Astrocyte (in vitro differentiated cells and primary cell): ENCODE results near the gene POT1. TPM values are rescaled to one million over a fixed set of nuclear protein-coding genes. Genes with fewer than 3 reads are reported as not detected.
"Not testable (repeated sequence)": the region's sequence is repeated elsewhere in the genome, so short reads cannot be mapped to it uniquely, and the experiment has no call there.

Experiments
- DNase-seq: peaks from one replicate; pipeline ENCODE4 v3.0.0-alpha.2; 2010; ENCODE audit warnings: low read depth
- FAIRE-seq: peaks from 2 replicates; lab custom pipeline; 2011; peaks lifted over from hg19 to GRCh38; lab: Jason Lieb, UNC
- H2AFZ ChIP-seq: 2 replicates; pipeline ENCODE4 v1.6.0; 2012; ENCODE audit warnings: low read depth, low read length, inconsistent platforms
- H3K27ac ChIP-seq: 2 replicates; pipeline ENCODE4 v1.5.1; 2011; ENCODE audit warnings: low read depth, low read length, inconsistent platforms
- H3K27me3 ChIP-seq: 2 replicates; pipeline ENCODE4 v1.6.0; 2011; ENCODE audit warnings: low read length, inconsistent platforms; ENCODE audit not compliant: insufficient read depth
- H3K36me3 ChIP-seq: 2 replicates; pipeline ENCODE4 v1.5.1; 2011; ENCODE audit warnings: low read length, inconsistent platforms; ENCODE audit not compliant: insufficient read depth
- H3K4me1 ChIP-seq: 2 replicates; pipeline ENCODE4 v1.5.1; 2011; ENCODE audit warnings: low read length, inconsistent platforms; ENCODE audit not compliant: insufficient read depth
- H3K4me2 ChIP-seq: 2 replicates; pipeline ENCODE4 v1.6.0; 2012; ENCODE audit warnings: low read length, inconsistent platforms
- H3K4me3 ChIP-seq: 2 replicates; pipeline ENCODE4 v1.5.1; 2011; ENCODE audit warnings: low read depth, mild to moderate bottlenecking, low read length, inconsistent platforms; ENCODE audit not compliant: insufficient read depth
- H3K79me2 ChIP-seq: 2 replicates; pipeline ENCODE4 v1.6.0; 2012; ENCODE audit warnings: mild to moderate bottlenecking, low read length, inconsistent platforms; ENCODE audit not compliant: insufficient read depth
- H3K9ac ChIP-seq: 2 replicates; pipeline ENCODE4 v1.6.0; 2012; ENCODE audit warnings: mild to moderate bottlenecking, low read length, inconsistent platforms
- H3K9me3 ChIP-seq: 2 replicates; pipeline ENCODE4 v1.5.1; 2012; ENCODE audit warnings: low read depth, mild to moderate bottlenecking, low read length, inconsistent platforms; ENCODE audit not compliant: insufficient read depth
- H4K20me1 ChIP-seq: 2 replicates; pipeline ENCODE4 v1.6.0; 2012; ENCODE audit warnings: low read length, inconsistent platforms; ENCODE audit not compliant: insufficient read depth
- H3K27ac Mint-ChIP-seq: one replicate; pipeline ENCODE4 v1.8.0; 2021; ENCODE audit warnings: mild to moderate bottlenecking, mixed read lengths; ENCODE audit not compliant: unreplicated experiment
- H3K27me3 Mint-ChIP-seq: one replicate; pipeline ENCODE4 v1.8.0; 2021; ENCODE audit warnings: low read depth, mixed read lengths; ENCODE audit not compliant: unreplicated experiment
- H3K36me3 Mint-ChIP-seq: one replicate; pipeline ENCODE4 v1.8.0; 2021; ENCODE audit warnings: low read depth, mixed read lengths; ENCODE audit not compliant: unreplicated experiment
- H3K4me1 Mint-ChIP-seq: one replicate; pipeline ENCODE4 v1.8.0; 2021; ENCODE audit warnings: low read depth, mixed read lengths; ENCODE audit not compliant: unreplicated experiment
- H3K4me3 Mint-ChIP-seq: one replicate; pipeline ENCODE4 v1.8.0; 2021; ENCODE audit warnings: mild to moderate bottlenecking, moderate library complexity, mixed read lengths; ENCODE audit not compliant: unreplicated experiment
- H3K9me3 Mint-ChIP-seq: one replicate; pipeline ENCODE4 v1.8.0; 2021; ENCODE audit warnings: mild to moderate bottlenecking, mixed read lengths; ENCODE audit not compliant: unreplicated experiment
- EZH2 ChIP-seq: IDR thresholded peaks from 2 replicates; pipeline ENCODE4 v1.6.1; 2012; ENCODE audit warnings: mild to moderate bottlenecking, low read length, inconsistent platforms; ENCODE audit not compliant: insufficient read depth
- total RNA-seq: library from RNA; stranded (reverse); gene quantifications from 2 replicates; pipeline ENCODE4 v1.2.1, GENCODE V29; 2021
- TF ChIP-seq, protein P1 (sequence below): IDR thresholded peaks from 2 replicates; pipeline ENCODE4 v1.5.1; 2011; ENCODE audit warnings: low read depth, mild to moderate bottlenecking, inconsistent platforms, low read length, moderate library complexity; ENCODE audit not compliant: insufficient read depth

POT1 gene
- total RNA-seq, 1 donor from 2014 or later, result 14.6 TPM

- no peak overlapping the region for H3K4me3 ChIP-seq
Measured at GRCh38 chr7:124959676-124960075, 30.1 kb upstream of the POT1 start.

DNA sequence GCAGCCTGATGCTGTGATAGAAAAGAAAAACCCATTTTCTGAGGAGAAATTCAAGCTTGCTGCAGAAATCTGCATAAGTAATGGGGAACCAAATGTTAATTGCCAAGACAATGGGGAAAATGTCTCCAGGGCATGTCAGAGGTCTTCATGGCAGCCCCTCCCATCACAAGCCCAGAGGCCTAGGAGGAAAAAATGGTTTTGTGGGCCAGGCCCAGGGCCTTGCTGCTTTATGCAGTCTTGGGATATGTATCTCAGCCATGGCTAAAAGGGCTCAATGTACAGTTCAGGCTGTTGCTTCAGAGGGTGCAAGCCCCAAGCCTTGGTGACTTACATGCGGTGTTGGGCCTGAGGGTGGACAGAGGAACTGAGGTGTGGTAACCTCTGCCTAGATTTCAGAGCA is 28.3 kb upstream of the POT1 start:
- H3K4me1 Mint-ChIP-seq, result not testable (repeated sequence)

More at GRCh38 chr7:124959676-124960075, 30.1 kb upstream of the POT1 start:
- no peak overlapping the region for H3K27ac ChIP-seq
- H3K4me2 ChIP-seq, result no peak overlapping the region
- H3K27me3 ChIP-seq, result no peaks in the 10 kb centered on the region
- H4K20me1 ChIP-seq, result no peaks in the 10 kb centered on the region
- TF ChIP-seq, protein P1, sequence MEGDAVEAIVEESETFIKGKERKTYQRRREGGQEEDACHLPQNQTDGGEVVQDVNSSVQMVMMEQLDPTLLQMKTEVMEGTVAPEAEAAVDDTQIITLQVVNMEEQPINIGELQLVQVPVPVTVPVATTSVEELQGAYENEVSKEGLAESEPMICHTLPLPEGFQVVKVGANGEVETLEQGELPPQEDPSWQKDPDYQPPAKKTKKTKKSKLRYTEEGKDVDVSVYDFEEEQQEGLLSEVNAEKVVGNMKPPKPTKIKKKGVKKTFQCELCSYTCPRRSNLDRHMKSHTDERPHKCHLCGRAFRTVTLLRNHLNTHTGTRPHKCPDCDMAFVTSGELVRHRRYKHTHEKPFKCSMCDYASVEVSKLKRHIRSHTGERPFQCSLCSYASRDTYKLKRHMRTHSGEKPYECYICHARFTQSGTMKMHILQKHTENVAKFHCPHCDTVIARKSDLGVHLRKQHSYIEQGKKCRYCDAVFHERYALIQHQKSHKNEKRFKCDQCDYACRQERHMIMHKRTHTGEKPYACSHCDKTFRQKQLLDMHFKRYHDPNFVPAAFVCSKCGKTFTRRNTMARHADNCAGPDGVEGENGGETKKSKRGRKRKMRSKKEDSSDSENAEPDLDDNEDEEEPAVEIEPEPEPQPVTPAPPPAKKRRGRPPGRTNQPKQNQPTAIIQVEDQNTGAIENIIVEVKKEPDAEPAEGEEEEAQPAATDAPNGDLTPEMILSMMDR, result no peak
- TF ChIP-seq EZH2, result no peak
- no peaks in the 10 kb centered on the region for H3K79me2 ChIP-seq
- H2AFZ ChIP-seq, result no peak overlapping the region
- DNase-seq (peak; percentile 69), FAIRE-seq (no peak)
- no peaks in the 10 kb centered on the region for H3K4me1 Mint-ChIP-seq
- H3K4me1 ChIP-seq, result no peaks in the 10 kb centered on the region
- H3K9me3 ChIP-seq, result no peaks in the 10 kb centered on the region
- no peak overlapping the region for H3K9ac ChIP-seq
- no peak overlapping the region for H3K27ac Mint-ChIP-seq
- no peaks in the 10 kb centered on the region for H3K36me3 Mint-ChIP-seq
- H3K36me3 ChIP-seq, result no peaks in the 10 kb centered on the region
- H3K27me3 Mint-ChIP-seq, result no peaks in the 10 kb centered on the region
- H3K9me3 Mint-ChIP-seq, result peaks cover 7% of the 10 kb centered on the region
- no peak overlapping the region for H3K4me3 Mint-ChIP-seq

DNA sequence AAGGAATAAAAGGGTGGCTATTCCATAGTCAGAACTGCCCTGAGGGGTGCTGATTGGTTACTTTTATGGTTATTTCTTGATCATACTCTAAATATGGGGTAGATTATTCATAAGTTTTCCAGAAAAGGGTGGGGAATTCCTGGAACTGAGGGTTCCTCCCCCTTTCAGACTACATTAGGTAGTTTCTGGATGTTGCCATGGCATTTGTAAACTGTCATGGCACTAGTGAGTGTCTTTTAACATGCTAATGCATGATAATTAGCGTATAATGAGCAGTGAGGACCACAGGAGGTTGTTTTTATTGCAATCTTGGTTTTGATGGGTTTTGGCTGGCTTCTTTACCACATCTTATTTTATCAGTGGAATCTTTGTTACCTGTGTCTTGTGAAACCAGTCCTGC is 26.5 kb upstream of the POT1 start:
- Mint-ChIP-seq H3K27me3 (no peaks in the 10 kb centered on the region), H3K27ac (no peak overlapping the region), H3K4me1 (no peaks in the 10 kb centered on the region), H3K9me3 (peaks cover 7% of the 10 kb centered on the region), H3K4me3 (no peak overlapping the region), H3K36me3 (no peaks in the 10 kb centered on the region)
- no peak overlapping the region for H3K4me3 ChIP-seq
- no peaks in the 10 kb centered on the region for H3K4me1 ChIP-seq
- no peaks in the 10 kb centered on the region for H4K20me1 ChIP-seq
- TF ChIP-seq EZH2, result no peak
- TF ChIP-seq, protein P1, result no peak
- H3K36me3 ChIP-seq, result no peaks in the 10 kb centered on the region
- FAIRE-seq, result no peak
- H3K4me2 ChIP-seq, result no peak overlapping the region
- no peaks in the 10 kb centered on the region for H3K79me2 ChIP-seq
- no peaks in the 10 kb centered on the region for H3K27me3 ChIP-seq
- no peak for DNase-seq
- H3K9ac ChIP-seq, result no peak overlapping the region
- no peaks in the 10 kb centered on the region for H3K9me3 ChIP-seq
- H3K27ac ChIP-seq, result no peak overlapping the region
- no peak overlapping the region for H2AFZ ChIP-seq

More for the DNA sequence above, 28.3 kb upstream of the POT1 start:
- not testable (repeated sequence) for H3K36me3 Mint-ChIP-seq, H3K27me3 Mint-ChIP-seq, FAIRE-seq, H3K4me2 ChIP-seq, DNase-seq, H3K9me3 Mint-ChIP-seq, H4K20me1 ChIP-seq, H3K27me3 ChIP-seq, H3K36me3 ChIP-seq, H3K79me2 ChIP-seq, H3K4me3 Mint-ChIP-seq, H3K4me3 ChIP-seq, H3K4me1 ChIP-seq, H2AFZ ChIP-seq, H3K9ac ChIP-seq, H3K27ac ChIP-seq, H3K9me3 ChIP-seq, H3K27ac Mint-ChIP-seq
